HG03571 (cell line): ENCODE measurements around the gene LRP10.

Experiments used
- ATAC-seq: cut with Tn5 transposase; IDR thresholded peaks from one replicate; pipeline ENCODE4 v1.9.1; 2021; ENCODE audit not compliant: unreplicated experiment

The LRP10 gene

DNA sequence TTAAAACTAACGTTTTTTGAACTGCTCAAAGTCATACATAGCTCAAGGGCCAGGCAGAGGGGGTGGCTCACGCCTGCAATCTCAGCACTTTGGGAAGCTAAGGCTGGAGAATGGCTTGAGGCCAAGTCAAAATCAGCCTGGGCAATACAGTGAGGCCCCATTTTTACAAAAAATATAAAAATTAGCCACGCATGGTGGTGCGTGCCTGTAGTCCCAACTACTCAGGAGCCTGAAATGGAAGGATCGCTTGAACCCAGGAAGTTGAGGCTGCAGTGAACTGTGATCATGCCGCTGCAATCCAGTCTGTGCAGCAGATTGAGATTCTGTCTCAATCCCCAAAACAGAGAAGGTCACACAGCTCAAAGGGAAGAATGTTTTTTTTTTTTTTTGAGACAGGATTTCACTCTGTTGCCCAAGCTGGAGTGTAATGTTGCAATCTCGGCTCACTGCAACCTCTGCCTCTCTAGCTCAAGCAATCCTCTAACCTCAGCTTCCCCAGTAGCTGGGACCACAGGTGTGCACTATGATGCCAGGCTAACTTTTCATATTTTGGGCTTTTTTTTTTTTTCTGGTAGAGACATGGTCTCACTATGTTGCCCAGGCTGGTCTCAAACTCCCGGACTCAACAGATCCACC, 44.5 kb downstream of the LRP10 start:
- ATAC-seq = no peak

DNA sequence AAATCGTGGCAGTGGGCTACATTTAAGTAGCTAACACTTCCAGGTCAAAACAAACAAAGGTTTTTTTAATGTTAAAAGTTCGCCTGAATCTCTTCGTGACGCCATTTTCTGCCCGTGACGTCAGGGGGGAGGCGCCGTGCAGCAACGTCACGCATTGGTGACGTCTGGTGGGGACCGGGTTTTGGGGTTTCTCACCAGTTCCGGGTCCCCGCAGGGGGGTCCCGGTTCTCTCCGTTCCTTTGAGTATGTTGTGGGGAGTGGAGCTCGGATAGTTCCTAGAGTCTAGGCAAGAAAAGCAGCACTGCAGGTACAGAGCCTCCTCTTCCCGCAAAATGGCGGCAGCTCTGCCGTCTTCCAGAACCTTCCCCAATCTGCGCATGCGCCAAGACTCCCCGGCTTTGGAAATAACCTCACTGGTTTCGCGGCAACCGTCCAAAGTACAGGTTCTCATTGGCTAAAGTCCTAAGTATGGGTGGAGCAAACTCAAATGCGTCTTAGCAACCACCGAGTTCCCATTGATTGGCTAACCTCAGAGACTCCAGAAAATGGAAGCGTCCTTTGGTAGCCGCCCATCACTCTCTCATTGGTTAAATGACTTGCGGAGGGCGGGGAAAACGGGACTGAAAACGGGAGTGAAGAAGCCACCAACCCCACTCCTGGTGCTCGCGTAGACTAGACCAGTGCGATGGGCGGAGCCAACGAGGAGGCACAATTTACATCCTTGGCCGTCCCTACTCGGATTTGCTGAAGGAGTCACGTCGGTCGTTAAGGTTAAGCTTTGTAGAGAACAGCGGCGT, 47.5 kb downstream of the LRP10 start, which contains the start of gene RBM23:
Gene RBM23, minus strand, starts transcription at position 346 of the 797 bp plus-strand sequence.
- ATAC-seq = peak; percentile 79

DNA sequence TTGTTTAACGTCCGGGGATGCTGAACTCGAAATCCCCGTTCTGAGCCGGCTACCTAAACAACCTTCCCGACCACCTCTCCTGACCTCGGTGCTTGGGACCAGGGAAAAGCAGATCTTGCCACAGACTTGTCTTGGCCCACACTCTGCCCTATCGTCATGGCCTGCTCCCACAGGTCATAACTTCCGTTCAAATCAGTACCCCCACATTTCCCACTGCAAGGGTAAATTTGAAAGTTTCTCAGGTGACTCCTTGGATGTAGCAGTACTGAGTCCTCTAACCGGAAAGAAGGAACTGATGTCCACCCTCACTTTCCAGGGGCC, 48.0 kb downstream of the LRP10 start:
- peak; percentile 6 for ATAC-seq

DNA sequence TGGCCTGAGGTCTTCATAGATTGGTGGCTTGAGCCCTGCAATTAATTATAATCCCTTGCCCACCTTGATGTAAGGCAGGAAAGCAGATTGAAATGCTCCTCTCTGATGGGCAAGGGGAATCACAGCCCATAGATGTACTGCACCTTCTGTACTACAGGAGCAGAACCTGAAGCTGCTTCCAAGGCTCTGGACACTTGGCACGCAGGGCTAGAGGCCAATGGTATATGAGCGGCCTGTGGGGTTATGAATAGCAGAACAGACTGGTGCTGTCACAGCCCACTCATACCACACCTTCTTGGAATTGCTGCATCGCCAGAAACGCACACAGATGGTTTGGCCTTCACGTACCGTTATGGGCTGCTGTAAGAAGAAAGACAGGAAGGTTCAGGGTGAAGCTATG, 49.2 kb downstream of the LRP10 start:
- ATAC-seq = no peak

DNA sequence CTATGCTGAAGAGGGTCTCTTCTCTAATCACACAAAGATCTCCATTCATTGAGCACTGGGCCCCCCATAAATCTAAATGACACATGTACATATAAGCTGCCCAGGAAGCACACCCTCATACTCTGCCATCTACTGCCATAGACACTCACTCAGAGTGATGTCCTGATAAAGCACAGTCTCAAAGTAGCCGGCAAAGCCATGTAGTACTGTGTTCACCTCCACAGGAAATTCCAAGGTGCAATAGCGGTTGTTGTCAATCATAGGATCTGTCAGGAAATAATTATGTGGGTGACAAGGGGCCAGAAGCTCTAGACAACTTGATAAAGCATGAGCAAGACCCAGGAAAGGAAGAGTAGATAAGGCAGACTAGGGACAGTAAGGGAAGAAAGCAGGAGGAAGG, 50.8 kb downstream of the LRP10 start:
- ATAC-seq = no peak

DNA sequence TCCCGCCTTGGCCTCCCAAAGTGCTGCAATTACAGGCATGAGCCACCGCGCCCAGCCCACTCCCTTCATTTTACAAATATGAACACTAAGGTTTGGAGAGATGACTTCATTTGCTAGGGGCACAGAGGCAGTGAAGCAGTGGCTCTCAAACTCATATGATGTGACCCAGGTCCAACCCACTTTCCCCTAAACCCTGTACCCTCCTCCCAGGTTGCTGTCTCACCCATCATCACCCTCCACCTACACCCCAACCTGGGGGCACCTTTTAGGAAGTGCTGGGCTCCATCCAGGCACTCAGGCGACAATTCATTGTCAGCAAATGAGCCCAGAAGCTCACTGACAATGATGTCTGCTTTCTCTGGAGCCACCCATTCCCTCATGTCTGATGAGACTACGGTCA, 52.2 kb downstream of the LRP10 start:
- no peak for ATAC-seq

DNA sequence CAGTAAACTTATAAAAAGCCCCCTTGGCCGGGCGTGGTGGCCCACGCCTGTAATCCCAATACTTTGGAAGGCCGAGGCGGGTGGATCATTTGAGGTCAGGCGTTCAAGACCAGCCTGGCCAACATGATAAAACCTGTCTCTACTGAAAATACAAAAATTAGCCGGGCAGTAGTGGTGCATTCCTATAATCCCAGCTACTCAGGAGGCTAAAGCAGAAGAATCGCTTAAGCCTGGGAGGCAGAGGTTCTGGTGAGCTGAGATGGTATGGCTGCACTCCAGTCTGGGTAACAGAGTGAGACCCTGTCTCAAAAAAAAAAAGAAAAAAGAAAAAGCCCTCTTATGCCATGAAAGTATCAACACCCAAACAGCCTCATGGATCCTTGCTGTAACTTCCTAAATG, 54.0 kb downstream of the LRP10 start:
- no peak for ATAC-seq

DNA sequence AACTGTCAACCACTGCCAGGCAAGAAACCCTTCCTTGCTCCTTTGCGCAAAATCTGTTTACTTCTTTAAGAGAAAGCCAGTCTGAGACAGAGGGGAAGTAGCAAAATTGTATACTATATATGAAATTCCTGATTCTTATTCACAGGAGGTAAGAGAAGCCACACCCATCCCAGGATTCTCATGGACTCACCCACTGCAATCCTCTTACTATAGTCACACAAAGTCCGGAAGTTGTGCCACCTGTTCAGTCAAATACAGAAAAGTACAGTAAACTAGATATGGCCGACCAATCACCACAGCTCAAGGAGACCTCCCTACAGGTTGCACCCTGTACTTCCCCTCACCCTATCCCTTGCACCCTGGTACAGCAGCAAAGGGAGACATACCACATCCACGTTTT, 54.8 kb downstream of the LRP10 start:
- no peak for ATAC-seq

DNA sequence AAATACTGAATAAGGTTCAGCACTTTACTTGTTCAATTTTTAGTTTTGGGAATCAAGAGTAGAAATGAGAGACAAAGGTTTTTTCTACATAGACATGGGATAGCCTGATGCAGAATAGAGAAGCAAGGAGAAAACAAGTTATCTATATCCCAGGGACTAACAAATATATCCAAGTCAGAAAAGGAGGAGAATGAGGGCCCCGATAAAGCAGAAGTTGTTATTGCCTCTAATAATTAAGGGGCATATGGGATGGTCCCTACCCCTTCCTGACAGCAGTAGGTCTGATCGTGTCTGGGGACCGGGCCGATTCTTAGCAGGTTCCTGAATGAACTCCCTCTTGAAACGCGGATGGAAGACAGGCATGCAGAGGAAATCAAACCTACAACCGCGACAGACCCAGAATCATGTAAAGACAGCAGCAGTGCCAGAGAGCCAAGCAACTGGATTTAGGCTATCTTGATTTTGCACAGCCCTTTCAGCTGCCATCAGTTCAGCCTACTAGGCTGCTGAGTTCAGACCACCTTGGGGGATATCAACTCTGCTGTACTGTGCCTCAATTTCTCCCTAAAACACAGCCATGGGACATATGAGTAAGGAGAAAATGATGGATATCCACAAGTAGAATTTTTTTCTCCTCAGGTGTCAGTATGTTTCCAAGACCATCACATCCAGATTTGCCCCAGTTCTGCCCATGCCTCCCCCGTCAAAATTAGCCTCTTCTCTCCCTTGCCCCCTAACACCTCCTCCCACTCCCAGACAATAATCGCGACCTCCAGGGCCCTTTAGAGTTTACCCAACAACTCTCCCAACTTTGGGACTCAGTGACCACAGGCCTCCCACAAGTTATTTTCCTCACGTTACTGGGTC, 56.9 kb downstream of the LRP10 start:
- ATAC-seq = no peak

DNA sequence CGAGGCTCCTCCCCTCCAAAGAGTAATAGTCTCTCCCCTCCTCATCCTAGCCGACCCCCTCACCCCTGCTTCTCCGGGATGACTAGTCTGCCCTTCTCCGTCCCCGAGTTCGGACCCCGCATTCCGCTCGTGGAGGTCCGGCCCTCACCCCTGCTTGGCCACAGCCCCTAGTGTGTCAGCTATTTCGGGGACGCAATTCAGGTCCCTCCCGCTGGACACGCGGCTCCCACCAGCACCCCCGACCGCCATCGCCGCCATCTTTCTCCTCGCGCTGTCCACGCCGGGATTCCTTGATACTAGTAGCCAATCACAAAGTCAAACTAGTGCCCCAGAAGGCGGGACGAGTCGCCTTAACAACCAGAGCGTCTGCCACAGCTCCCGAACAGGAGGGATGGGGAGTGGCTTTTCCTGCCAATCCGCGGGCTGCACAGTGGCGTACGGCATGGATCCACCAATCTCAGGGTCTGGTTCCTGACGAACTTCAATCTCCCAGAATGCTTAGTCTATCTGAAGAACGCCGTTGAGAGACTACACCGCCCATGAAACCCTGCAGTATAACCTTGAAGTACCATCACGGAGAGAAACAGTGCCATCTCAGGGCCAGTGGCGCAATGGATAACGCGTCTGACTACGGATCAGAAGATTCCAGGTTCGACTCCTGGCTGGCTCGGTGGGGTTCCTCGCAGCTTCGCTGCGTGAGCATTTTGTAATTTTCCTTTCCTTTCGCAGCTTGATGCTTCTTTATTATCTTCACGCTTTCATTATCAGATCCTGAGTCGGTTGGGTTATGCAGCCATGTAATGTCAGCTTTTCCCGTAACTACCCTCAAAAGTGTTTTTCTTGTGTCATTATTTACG, 57.8 kb downstream of the LRP10 start, which contains the start of gene PRMT5:
Gene PRMT5, minus strand, starts transcription at position 273 of the 857 bp plus-strand sequence. Its CDS starts 15 bp downstream, at position 258.
- ATAC-seq = peak; percentile 90

DNA sequence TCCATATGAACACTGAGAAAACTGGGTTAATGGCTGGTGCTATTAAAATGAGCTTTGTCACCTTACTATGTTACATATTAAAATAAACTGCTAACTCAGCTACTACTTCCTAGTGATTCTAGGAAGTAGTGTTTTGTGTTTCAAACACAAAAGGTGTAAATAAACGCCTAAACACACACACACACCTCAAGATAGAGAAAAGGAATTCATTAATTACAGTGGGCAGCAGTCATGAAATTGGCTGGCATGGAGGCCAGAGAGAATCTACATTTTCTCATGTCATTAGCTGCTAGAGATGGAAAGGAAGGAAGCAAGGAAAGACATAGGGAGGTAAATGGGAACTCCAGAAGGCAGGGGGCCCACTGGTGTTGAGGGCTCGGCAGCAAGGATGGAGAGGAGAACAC, 58.4 kb downstream of the LRP10 start:
- ATAC-seq = no peak
